Stimulated activated CD8-positive, alpha-beta memory T cell treated with anti-CD3 and anti-CD28 coated beads, Interleukin-12 subunit alpha, Interleukin-12 subunit beta, amount 100 ng/mL, for 24 hours (primary cell): ENCODE measurements around the gene NCKAP5.

Experiments
- DNase-seq: peaks from one replicate; pipeline ENCODE4 v3.0.0-alpha.2; 2020; ENCODE audit errors: extremely low read depth

NCKAP5 gene

DNA sequence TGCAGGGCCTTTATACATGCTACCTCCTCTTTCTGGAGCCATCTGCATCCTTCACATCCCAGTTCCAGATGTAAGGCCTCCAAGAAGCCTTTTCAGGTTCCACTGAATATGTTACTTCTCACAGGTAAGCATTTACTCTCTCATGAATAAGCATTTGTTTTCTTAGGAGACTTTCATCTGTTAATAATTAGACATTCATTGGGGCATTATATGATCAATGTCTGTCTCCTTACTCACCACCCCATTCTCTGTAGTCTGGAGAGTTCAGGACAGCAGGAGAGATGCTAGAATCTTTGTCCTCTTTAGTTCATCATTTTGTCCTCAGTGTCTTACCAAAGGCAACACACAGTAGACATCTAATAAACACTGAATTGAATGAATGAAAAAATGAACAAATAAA, 185.7 kb downstream of the NCKAP5 start:
- no peak for DNase-seq

DNA sequence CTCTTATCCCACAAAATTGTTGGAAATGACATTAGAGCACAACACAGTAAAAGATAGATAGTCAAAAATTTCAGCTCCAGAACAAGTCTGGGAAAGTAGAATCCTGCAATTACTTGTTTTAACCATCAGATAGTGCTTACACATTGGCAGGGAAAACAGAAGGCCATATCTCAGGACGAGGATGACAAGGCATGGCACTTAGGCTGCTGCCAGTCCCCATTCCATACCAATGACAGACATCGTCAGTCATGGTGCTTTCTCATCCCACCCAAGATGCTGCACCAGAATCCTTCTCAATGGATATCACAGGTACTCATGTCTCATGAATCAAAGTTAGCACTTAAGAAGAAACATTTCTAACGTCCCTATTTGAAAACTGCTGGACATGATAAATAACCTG, 187.3 kb downstream of the NCKAP5 start:
- no peak for DNase-seq

GRCh38 chr2:133378928-133379549, 189.2 kb downstream of the NCKAP5 start:
- no peak for DNase-seq

- no peak for DNase-seq
Observed at GRCh38 chr2:133378386-133378785, 189.9 kb downstream of the NCKAP5 start.

DNA sequence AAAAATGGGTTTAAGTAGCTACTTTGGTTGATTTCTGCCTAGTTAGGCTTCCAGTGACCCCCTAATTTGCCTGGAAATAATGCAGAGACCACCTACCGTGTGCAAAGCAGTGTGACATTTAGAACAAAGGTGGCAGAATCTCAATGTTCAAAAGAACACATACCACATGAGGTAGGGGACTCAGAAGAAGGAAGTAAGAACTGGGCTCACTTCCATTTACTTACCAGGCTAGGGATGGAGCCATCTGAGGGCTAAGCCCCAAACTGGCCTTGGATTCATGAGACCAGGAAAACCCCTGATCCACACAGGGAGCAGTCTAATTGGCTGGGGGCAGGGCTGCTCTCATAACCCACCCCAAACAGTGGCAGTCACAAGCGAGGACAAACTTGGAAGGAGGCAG, 190.7 kb downstream of the NCKAP5 start:
- DNase-seq: no peak

DNA sequence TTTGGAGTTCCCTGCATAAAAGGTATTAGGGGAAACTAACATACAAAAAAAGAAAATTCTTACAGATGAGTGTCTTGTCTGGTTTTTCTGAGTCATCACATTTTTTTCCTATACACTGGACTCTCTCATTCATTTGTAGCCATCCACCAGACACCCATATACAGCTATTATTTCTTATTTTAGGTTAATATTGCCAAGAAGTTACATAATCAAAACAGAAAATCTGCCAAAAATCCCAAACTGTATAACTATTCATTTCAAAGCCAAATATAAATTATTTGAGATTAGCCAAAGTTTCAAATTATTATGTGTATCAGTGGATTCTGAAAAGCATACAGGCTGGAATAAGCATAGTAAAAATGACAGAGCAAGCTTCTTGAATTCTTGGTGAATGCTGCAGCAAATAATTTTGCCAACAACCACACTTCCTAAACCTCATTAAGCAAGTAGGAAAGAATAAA, 191.2 kb downstream of the NCKAP5 start:
- DNase-seq: no peak

GRCh38 chr2:133374781-133375180, 193.5 kb downstream of the NCKAP5 start:
- DNase-seq: no peak

DNA sequence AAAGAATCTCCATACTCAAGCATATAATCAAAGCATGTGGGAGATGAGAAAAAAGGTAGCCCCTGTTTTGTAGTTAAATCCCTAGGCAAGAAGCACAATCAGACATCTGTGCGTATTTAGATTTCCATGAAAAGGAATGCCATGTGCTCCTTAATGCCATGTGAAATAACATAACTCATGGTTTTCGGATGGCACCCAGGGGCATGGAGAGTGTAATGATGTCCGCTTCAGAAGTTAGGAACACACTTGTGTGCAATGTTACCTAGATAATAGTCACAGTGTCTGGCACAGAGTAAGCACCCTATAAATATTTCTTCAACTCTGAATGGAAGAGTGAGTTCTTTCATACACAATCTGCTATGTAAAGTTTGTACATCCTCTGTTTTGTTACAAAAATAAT, 197.0 kb downstream of the NCKAP5 start:
- DNase-seq: no peak

DNA sequence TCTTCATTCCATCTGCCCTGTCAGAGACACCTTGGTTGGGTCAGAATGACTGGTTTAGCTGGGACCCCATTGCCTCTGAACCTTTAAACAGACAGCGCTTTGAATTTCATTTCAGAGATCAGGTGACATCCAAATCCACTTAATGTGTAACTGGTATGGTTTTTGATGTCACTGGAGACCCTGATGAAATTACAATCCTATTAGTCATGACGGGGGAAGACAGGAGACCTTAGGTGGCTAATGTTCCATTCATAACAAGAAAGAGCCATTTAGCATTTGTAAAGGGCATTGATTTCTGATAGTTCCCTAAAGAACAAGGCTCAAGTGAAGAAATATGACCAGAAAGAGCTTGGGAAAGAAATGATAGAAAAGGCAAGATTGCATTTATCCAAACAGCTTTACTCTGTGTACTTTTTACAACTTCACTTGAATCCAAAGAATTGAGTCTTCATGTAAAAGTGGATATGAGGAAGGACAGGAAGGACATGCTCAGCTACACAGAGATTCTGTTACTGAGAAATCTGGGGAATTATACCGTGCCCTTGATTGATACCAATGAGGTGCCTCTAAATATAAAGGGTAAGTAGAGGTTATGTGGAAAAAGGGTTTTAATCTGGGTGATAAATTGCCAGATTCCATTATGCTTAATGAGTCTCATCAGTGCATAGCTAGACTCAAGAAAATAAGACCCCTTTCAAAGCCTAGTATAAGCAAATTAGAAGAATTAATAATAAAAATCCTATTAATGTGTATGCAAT, 198.2 kb downstream of the NCKAP5 start:
- no peak for DNase-seq

GRCh38 chr2:133365117-133365516, 203.1 kb downstream of the NCKAP5 start:
- no peak for DNase-seq

- no peak for DNase-seq
Observed at GRCh38 chr2:133364636-133365035, 203.6 kb downstream of the NCKAP5 start.

GRCh38 chr2:133363884-133364283, 204.4 kb downstream of the NCKAP5 start:
- no peak for DNase-seq

DNA sequence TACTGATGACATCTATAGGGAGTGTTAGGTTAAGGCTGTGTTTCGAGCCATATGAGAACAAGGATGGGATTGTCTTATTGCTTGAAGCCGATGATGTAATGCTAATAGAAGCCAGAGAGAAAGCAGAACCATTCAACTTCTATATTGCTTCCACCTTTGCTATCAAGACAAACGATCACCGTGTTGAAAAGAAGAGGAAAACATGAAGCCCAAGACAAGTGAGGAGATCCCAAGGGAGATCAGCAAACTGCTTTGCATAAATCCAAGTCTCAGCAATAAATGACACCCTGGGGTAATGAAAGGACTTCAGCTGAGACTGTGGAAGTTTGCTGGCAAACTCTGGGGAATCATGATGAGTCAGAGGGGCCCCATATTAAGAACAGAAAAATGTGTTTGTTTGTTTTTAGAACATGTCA, 206.2 kb downstream of the NCKAP5 start:
- DNase-seq: no peak

GRCh38 chr2:133360882-133361281, 207.4 kb downstream of the NCKAP5 start:
- DNase-seq: no peak

- DNase-seq: no peak
Observed at GRCh38 chr2:133360190-133360589, 208.1 kb downstream of the NCKAP5 start.

GRCh38 chr2:133352719-133353118, 215.5 kb downstream of the NCKAP5 start:
- DNase-seq: no peak

- DNase-seq: no peak
Observed at GRCh38 chr2:133346654-133347053, 221.6 kb downstream of the NCKAP5 start.

- no peak for DNase-seq
Observed at GRCh38 chr2:133345638-133346037, 222.6 kb downstream of the NCKAP5 start.

DNA sequence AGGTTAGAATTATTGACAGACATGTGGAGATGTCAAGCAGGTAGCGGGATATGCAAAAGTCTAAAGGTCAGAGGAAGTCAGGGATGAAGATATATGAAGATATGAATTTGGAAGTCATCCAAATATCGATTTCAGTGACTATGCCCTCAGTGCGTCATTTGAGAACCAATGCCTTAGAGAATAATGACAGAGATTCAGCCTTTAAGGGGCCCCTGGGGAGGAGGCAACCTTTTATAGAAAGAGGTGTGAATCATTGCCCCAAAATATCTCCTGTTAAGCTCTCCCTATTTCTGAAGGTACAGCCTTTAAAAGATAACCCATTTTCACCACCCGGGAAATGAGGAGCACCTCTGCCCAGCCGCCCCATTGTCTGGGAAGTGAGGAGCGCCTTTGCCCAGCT, 223.4 kb downstream of the NCKAP5 start:
- no peak for DNase-seq

GRCh38 chr2:133343018-133343352, 225.3 kb downstream of the NCKAP5 start:
- DNase-seq: no peak

DNA sequence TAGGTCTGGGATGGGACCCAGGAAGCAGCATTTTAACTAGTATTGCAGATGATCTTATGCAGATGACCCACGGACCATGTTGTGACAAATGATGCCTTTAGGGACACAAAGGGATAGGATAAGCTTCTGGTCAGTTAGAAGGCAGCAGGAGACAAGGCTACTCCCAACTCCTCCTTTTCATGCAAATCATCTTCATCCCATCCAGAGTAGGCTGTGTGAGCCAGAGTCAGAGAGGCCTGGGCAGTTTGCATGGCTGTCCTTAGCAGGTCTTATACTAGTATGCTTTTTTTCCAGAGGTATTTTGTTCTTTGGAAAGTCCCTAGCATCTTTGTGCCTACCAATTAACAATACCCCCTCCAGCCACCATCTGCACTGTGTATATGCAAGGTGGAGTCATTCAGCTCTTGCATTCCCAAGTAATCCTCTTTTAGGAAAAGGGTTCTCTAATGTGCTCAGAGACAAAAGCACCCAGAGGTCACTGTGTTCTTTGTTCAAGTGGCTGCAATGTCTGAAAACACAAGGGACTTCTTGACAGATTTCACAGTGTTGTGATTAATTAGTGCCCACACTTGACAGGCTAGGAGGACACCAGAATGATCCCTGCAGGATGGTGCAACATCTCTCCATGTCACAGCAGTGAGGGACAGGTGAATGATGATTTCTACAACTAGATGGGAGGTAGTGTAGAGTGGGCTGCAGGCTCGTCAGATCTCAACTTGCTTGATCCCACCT, 225.8 kb downstream of the NCKAP5 start:
- no peak for DNase-seq

GRCh38 chr2:133341575-133341974, 226.7 kb downstream of the NCKAP5 start:
- DNase-seq: no peak

- no peak for DNase-seq
Observed at GRCh38 chr2:133338224-133338623, 230.0 kb downstream of the NCKAP5 start.
